Esophagus muscularis mucosa (tissue), 4 donors: ENCODE data around the gene TTBK2.

Experiments used
- EP300 ChIP-seq: sonication (generic); formaldehyde crosslinking; IDR thresholded peaks from one replicate; pipeline ENCODE4 v1.6.1; 2017; ENCODE audit warnings: antibody characterized with exemption
- POLR2A ChIP-seq: fragments of 450-650 bp; IDR thresholded peaks from one replicate; pipeline ENCODE4 v1.6.1; 2017; ENCODE audit warnings: antibody characterized with exemption, moderate library complexity, mild to moderate bottlenecking, low read depth
- POLR2AphosphoS5 ChIP-seq, 2 donors: sonication (generic); formaldehyde crosslinking; IDR thresholded peaks; one replicate each; pipeline ENCODE4 v1.6.1; 2017; ENCODE audit warnings: antibody characterized with exemption in 2 of 2
- TF ChIP-seq, protein P1 (sequence below), 3 experiments: fragments of 200-600 bp in 2 of 3; fragments of 450-650 bp in 1 of 3; sonication (generic) in 2 of 3; IDR thresholded peaks; one replicate each; pipeline ENCODE4 v1.5.1; 2017 to 2019; ENCODE audit warnings: antibody characterized with exemption in 3 of 3, mild to moderate bottlenecking in 2 of 3, moderate library complexity in 1 of 3

DNA sequence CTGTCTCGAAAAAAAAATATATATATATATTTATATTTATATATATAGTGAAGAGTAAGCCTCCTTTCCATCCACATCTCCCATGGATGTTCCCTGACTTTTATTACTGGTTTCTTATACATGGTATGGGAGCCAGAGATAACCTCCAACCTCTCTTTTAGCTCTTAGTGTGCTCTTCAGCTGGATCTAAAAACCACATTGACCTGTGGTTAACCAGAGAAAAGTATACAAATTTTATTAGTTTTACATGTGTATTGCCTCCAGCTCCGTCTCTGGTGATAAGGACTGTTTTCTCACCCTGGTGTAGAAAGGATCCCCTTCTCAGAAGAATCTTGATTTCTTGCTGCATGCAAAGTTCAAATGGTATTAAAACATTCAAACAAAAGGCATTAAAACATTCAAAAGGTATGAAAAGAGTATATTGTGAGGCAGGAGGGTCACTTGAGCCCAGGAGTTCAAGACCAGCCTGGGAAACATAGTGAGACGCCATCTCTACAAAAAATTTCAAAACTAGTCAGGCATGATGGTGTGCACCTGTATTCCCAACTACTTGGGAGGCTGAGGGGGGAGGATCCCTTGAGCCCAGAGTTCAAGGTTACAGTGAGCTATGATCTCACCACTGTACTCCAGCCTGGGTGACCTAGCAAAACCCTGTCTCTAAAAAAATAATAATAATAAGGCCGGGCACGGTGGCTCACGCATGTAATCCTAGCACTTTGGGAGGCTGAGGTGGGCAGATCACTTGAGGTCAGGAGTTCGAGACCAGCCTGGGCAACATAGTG lies 13.5 kb upstream of the TTBK2 start:
- TF ChIP-seq POLR2A: no peak
- TF ChIP-seq, protein P1, sequence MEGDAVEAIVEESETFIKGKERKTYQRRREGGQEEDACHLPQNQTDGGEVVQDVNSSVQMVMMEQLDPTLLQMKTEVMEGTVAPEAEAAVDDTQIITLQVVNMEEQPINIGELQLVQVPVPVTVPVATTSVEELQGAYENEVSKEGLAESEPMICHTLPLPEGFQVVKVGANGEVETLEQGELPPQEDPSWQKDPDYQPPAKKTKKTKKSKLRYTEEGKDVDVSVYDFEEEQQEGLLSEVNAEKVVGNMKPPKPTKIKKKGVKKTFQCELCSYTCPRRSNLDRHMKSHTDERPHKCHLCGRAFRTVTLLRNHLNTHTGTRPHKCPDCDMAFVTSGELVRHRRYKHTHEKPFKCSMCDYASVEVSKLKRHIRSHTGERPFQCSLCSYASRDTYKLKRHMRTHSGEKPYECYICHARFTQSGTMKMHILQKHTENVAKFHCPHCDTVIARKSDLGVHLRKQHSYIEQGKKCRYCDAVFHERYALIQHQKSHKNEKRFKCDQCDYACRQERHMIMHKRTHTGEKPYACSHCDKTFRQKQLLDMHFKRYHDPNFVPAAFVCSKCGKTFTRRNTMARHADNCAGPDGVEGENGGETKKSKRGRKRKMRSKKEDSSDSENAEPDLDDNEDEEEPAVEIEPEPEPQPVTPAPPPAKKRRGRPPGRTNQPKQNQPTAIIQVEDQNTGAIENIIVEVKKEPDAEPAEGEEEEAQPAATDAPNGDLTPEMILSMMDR (IDR thresholded peaks at IDR 0.05): no peak
- TF ChIP-seq POLR2AphosphoS5 (IDR thresholded peaks at IDR 0.05): no peak
- TF ChIP-seq EP300: no peak
